Hepatocyte (in vitro differentiated cells): ENCODE measurements around the gene PAFAH2.

Experiments used
- CTCF ChIP-seq: fragments of 200-600 bp; sonication (generic); IDR thresholded peaks from 2 replicates; pipeline ENCODE4 v1.5.1; 2016; ENCODE audit warnings: antibody characterized with exemption, mild to moderate bottlenecking; ENCODE audit not compliant: poor library complexity
- EZH2phosphoT487 ChIP-seq: fragments of 200-600 bp; sonication (generic); IDR thresholded peaks from one replicate; pipeline ENCODE4 v1.6.1; 2018; ENCODE audit warnings: antibody characterized with exemption, mild to moderate bottlenecking, low read depth, moderate library complexity; ENCODE audit not compliant: unreplicated experiment, severe bottlenecking

GRCh38 chr1:25992689-25993171 is 5.1 kb downstream of the PAFAH2 start:
- no peak for TF ChIP-seq CTCF
- TF ChIP-seq EZH2phosphoT487, result no peak
